NCI-H774 (cell line): ENCODE data around the gene ITPKB.

Source experiments
- DNase-seq: peaks from one replicate; lab custom pipeline; 2025; lab: John Stamatoyannopoulos, UW

Gene ITPKB

GRCh38 chr1:226704169-226704937, 34.7 kb downstream of the ITPKB start:
- no peak for DNase-seq

GRCh38 chr1:226702957-226703831, 35.9 kb downstream of the ITPKB start:
- peak; percentile 67 for DNase-seq

- DNase-seq = no peak
Measured at GRCh38 chr1:226702318-226702956, 36.6 kb downstream of the ITPKB start.

- DNase-seq = no peak
Measured at GRCh38 chr1:226700861-226701260, 38.2 kb downstream of the ITPKB start.

- DNase-seq = no peak
Measured at GRCh38 chr1:226699166-226699565, 39.9 kb downstream of the ITPKB start.

- no peak for DNase-seq
Measured at GRCh38 chr1:226698659-226699058, 40.4 kb downstream of the ITPKB start.

- DNase-seq = no peak
Measured at GRCh38 chr1:226697929-226698544, 41.0 kb downstream of the ITPKB start.

- DNase-seq = no peak
Measured at GRCh38 chr1:226697151-226697928, 41.7 kb downstream of the ITPKB start.

GRCh38 chr1:226696547-226696946, 42.5 kb downstream of the ITPKB start:
- DNase-seq = no peak

- DNase-seq = no peak
Measured at GRCh38 chr1:226695335-226695900, 43.7 kb downstream of the ITPKB start.

- DNase-seq = no peak
Measured at GRCh38 chr1:226692823-226693222, 46.3 kb downstream of the ITPKB start.

- DNase-seq = no peak
Measured at GRCh38 chr1:226692051-226692792, 46.9 kb downstream of the ITPKB start.

- no peak for DNase-seq
Measured at GRCh38 chr1:226691247-226691646, 47.8 kb downstream of the ITPKB start.

GRCh38 chr1:226690460-226690982, 48.6 kb downstream of the ITPKB start:
- DNase-seq = peak; percentile 53

- DNase-seq = no peak
Measured at GRCh38 chr1:226688808-226689207, 50.3 kb downstream of the ITPKB start.

GRCh38 chr1:226688056-226688748, 50.9 kb downstream of the ITPKB start:
- no peak for DNase-seq

- no peak for DNase-seq
Measured at GRCh38 chr1:226687426-226687825, 51.7 kb downstream of the ITPKB start.

GRCh38 chr1:226686440-226687425, 52.3 kb downstream of the ITPKB start:
- DNase-seq = no peak
